ENCODE results near the gene LACRT. TPM values are rescaled to one million over a fixed set of nuclear protein-coding genes. Genes with fewer than 3 reads are reported as not detected.

LACRT gene
- total RNA-seq, 1 experiment from 2014 or later, result not detected

DNA sequence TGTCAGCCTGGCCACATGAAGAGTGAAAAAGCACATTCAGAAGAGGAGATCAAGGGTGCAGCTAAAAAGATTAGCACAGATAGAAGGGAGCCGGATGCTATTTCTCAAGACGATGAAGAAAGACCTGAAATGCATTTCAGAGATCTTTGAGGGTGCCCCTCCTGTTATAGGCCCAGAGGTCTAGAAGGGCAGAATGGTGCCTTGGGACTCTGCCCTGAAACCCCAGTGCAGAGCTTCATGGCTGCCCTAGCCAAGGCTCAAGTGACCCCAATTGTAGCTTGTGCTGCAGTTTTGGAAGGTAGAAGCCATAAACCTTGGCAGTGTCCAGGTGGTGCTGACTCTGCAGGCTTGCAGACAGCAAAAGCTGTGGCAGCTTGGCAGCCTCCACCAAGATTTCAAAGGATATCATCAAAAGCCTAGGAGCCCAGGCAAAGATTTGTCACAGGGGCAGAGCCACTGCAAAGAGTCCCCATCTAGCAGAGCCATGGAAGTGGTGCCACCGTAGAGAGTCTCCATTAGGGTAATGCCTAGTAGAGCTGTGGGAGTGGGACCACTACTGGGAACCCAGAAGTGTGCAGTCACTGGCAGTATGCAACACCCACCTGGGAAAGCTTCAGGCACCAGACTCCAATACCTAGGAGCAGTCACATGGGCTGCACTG is 6.4 kb downstream of the LACRT start:
- Histone ChIP-seq H3K4me1 (no peaks in the 10 kb centered on the region), H3K4me3 (ENCODE audit: low read depth, low read length) (no peak overlapping the region), H3K27me3 (replicated peaks; ENCODE audit: control insufficient read depth, insufficient read depth, low read length) (no peaks in the 10 kb centered on the region), H3K36me3 (ENCODE audit: control insufficient read depth, insufficient read depth, low read length) (no peaks in the 10 kb centered on the region), H3K9me3 (peaks cover 6% of the 10 kb centered on the region; the same call in 1 of the 2 replicates)
- Mint-ChIP-seq H3K4me1 (ENCODE audit: low read depth, unreplicated experiment) (no peaks in the 10 kb centered on the region), H3K9me3 (ENCODE audit: unreplicated experiment) (peaks cover 18% of the 10 kb centered on the region), H3K27ac (ENCODE audit: unreplicated experiment) (no peak overlapping the region), H3K27me3 (ENCODE audit: insufficient read depth, unreplicated experiment) (peaks cover 13% of the 10 kb centered on the region), H3K36me3 (ENCODE audit: insufficient read depth, unreplicated experiment) (no peaks in the 10 kb centered on the region), H3K4me3 (ENCODE audit: unreplicated experiment) (no peak overlapping the region)
- ChIA-PET CTCF (no interaction called here), POLR2A (no interaction called here)
- TF ChIP-seq, protein P1, sequence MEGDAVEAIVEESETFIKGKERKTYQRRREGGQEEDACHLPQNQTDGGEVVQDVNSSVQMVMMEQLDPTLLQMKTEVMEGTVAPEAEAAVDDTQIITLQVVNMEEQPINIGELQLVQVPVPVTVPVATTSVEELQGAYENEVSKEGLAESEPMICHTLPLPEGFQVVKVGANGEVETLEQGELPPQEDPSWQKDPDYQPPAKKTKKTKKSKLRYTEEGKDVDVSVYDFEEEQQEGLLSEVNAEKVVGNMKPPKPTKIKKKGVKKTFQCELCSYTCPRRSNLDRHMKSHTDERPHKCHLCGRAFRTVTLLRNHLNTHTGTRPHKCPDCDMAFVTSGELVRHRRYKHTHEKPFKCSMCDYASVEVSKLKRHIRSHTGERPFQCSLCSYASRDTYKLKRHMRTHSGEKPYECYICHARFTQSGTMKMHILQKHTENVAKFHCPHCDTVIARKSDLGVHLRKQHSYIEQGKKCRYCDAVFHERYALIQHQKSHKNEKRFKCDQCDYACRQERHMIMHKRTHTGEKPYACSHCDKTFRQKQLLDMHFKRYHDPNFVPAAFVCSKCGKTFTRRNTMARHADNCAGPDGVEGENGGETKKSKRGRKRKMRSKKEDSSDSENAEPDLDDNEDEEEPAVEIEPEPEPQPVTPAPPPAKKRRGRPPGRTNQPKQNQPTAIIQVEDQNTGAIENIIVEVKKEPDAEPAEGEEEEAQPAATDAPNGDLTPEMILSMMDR (IDR thresholded peaks at IDR 0.05; ENCODE audit: insufficient read depth in 1 of 2, low read depth in 1 of 2, low read length in 1 of 2, severe bottlenecking in 1 of 2, unreplicated experiment in 1 of 2), result no peak
- no peak for DNase-seq
- intact Hi-C loops (cut with micrococcal nuclease; ENCODE audit: unreplicated experiment), result no loop called here
- BruUV-seq (replicated peaks), result no TSS peak

DNA sequence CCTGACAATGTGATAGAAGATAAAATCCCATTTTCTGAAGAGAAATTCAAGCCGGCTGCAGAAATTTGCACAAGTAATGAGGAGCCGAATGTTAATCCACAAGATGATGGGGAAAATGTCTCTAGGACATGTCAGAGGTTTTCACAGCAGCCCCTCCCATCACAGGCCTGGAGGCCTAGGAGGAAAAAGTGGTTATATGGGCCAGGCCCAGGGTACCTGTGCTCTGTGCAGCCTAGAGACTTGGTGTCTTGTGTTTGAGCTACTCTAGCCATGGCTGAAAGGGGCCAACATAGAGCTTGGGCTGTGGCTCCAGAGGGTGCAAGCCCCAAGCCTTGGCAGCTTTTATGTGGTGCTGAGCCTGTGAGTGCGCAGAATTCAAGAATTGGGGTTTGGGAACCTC is 7.4 kb downstream of the LACRT start:
- H3K36me3 Mint-ChIP-seq (ENCODE audit: insufficient read depth, unreplicated experiment), result no peaks in the 10 kb centered on the region
- H3K4me3 Mint-ChIP-seq (ENCODE audit: unreplicated experiment), result no peak overlapping the region
- no peaks in the 10 kb centered on the region for H3K4me1 ChIP-seq
- H3K27me3 Mint-ChIP-seq (ENCODE audit: insufficient read depth, unreplicated experiment), result peaks cover 18% of the 10 kb centered on the region
- ChIA-PET POLR2A (no interaction called here), CTCF (no interaction called here)
- no TSS peak for BruUV-seq (replicated peaks)
- H3K9me3 Mint-ChIP-seq (ENCODE audit: unreplicated experiment), result peaks cover 18% of the 10 kb centered on the region
- DNase-seq, result no peak
- no peaks in the 10 kb centered on the region for H3K4me1 Mint-ChIP-seq (ENCODE audit: low read depth, unreplicated experiment)
- no peak overlapping the region for H3K27ac Mint-ChIP-seq (ENCODE audit: unreplicated experiment)
- intact Hi-C loops (cut with micrococcal nuclease; ENCODE audit: unreplicated experiment), result no loop called here
- TF ChIP-seq, protein P1 (IDR thresholded peaks at IDR 0.05; ENCODE audit: insufficient read depth in 1 of 2, low read depth in 1 of 2, low read length in 1 of 2, severe bottlenecking in 1 of 2, unreplicated experiment in 1 of 2), result no peak
- H3K4me3 ChIP-seq (ENCODE audit: low read depth, low read length), result no peak overlapping the region
- H3K27me3 ChIP-seq (replicated peaks; ENCODE audit: control insufficient read depth, insufficient read depth, low read length), result no peaks in the 10 kb centered on the region
- H3K36me3 ChIP-seq (ENCODE audit: control insufficient read depth, insufficient read depth, low read length), result no peaks in the 10 kb centered on the region
- peaks cover 6% of the 10 kb centered on the region; the same call in 1 of the 2 replicates for H3K9me3 ChIP-seq

DNA sequence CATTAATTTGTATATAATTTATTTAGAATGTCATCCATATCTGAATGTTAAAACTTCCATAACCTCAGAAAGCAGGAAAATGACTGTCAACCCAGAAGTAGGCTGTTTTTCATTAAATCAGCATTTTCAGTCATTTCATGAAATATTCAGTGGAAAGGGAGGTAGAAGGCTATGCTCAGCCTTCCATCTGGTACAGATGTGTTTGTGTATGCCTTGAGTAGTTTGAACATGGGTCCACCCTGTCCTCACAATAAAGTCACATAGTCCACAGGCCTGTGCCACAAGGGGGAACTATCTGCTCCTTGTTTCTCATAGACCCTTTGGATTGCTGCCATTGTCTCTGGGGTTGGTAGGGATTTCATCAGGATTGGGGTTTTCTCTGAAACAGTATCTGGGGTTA is 9.1 kb downstream of the LACRT start:
- TF ChIP-seq, protein P1 (IDR thresholded peaks at IDR 0.05; ENCODE audit: insufficient read depth in 1 of 2, low read depth in 1 of 2, low read length in 1 of 2, severe bottlenecking in 1 of 2, unreplicated experiment in 1 of 2), result no peak
- Histone ChIP-seq H3K9me3 (peaks cover 6% of the 10 kb centered on the region; the same call in 1 of the 2 replicates), H3K4me3 (ENCODE audit: low read depth, low read length) (no peak overlapping the region), H3K4me1 (no peaks in the 10 kb centered on the region), H3K27me3 (replicated peaks; ENCODE audit: control insufficient read depth, insufficient read depth, low read length) (no peaks in the 10 kb centered on the region), H3K36me3 (ENCODE audit: control insufficient read depth, insufficient read depth, low read length) (no peaks in the 10 kb centered on the region)
- ChIA-PET POLR2A (no interaction called here), CTCF (no interaction called here)
- no TSS peak for BruUV-seq (replicated peaks)
- H3K4me3 Mint-ChIP-seq (ENCODE audit: unreplicated experiment), result no peak overlapping the region
- H3K9me3 Mint-ChIP-seq (ENCODE audit: unreplicated experiment), result peaks cover 18% of the 10 kb centered on the region
- H3K27ac Mint-ChIP-seq (ENCODE audit: unreplicated experiment), result no peak overlapping the region
- peaks cover 26% of the 10 kb centered on the region for H3K27me3 Mint-ChIP-seq (ENCODE audit: insufficient read depth, unreplicated experiment)
- no peaks in the 10 kb centered on the region for H3K36me3 Mint-ChIP-seq (ENCODE audit: insufficient read depth, unreplicated experiment)
- intact Hi-C loops (cut with micrococcal nuclease; ENCODE audit: unreplicated experiment), result no loop called here
- DNase-seq, result no peak
- H3K4me1 Mint-ChIP-seq (ENCODE audit: low read depth, unreplicated experiment), result no peaks in the 10 kb centered on the region
